ENCODE measurements around the gene CWC25.
A peak's percentile ranks its signal among the peaks of the same experiment; 100 is the strongest.
"Not testable (repeated sequence)": the region's sequence is repeated elsewhere in the genome, so short reads cannot be mapped to it uniquely, and the experiment has no call there.

The CWC25 gene

GRCh38 chr17:38852771-38853291, 27.7 kb upstream of the CWC25 start:
- DNase-seq, result no peak

GRCh38 chr17:38851434-38851833, 26.3 kb upstream of the CWC25 start:
- no peak for DNase-seq

- no peak for DNase-seq
Observed at GRCh38 chr17:38850374-38850773, 25.3 kb upstream of the CWC25 start.

GRCh38 chr17:38848939-38849605, 24.0 kb upstream of the CWC25 start:
- DNase-seq, result no peak

- DNase-seq, result no peak
Observed at GRCh38 chr17:38848557-38848891, 23.4 kb upstream of the CWC25 start.

GRCh38 chr17:38844261-38844757, 19.2 kb upstream of the CWC25 start:
- DNase-seq, result no peak

- DNase-seq, result no peak
Observed at GRCh38 chr17:38825762-38826247, 684 bp upstream of the CWC25 start.

GRCh38 chr17:38815576-38816193, 9.4 kb downstream of the CWC25 start:
- DNase-seq, result no peak

GRCh38 chr17:38809828-38810227, 15.3 kb downstream of the CWC25 start:
- no peak for DNase-seq

- no peak for DNase-seq
Observed at GRCh38 chr17:38800237-38800760, 24.8 kb downstream of the CWC25 start.

- peak; percentile 84 for DNase-seq
Observed at GRCh38 chr17:38799501-38800236, 25.5 kb downstream of the CWC25 start, which contains the start of gene PIP4K2B. Gene PIP4K2B (minus strand): TSS chr17:38799556. CDS start chr17:38799424, 132 bp downstream.

GRCh38 chr17:38798614-38799500, 26.3 kb downstream of the CWC25 start:
- DNase-seq, result peak; percentile 54

GRCh38 chr17:38797828-38798227, 27.3 kb downstream of the CWC25 start:
- DNase-seq, result no peak

- no peak for DNase-seq
Observed at GRCh38 chr17:38797158-38797490, 28.0 kb downstream of the CWC25 start.

GRCh38 chr17:38796451-38797157, 28.5 kb downstream of the CWC25 start:
- no peak for DNase-seq

GRCh38 chr17:38794221-38794620, 30.9 kb downstream of the CWC25 start:
- DNase-seq, result no peak

- no peak for DNase-seq
Observed at GRCh38 chr17:38791162-38791561, 34.0 kb downstream of the CWC25 start.

- not testable (repeated sequence) for DNase-seq
Observed at GRCh38 chr17:38790148-38790707, 34.9 kb downstream of the CWC25 start.

GRCh38 chr17:38789185-38789584, 35.9 kb downstream of the CWC25 start:
- no peak for DNase-seq

GRCh38 chr17:38787999-38788398, 37.1 kb downstream of the CWC25 start:
- not testable (repeated sequence) for DNase-seq

- DNase-seq, result no peak
Observed at GRCh38 chr17:38786372-38786771, 38.7 kb downstream of the CWC25 start.

Data from activated naive CD4-positive, alpha-beta T cell treated with anti-CD3 and anti-CD28 coated beads, Interleukin-2, amount 50 U/mL, for 16 hours (primary cell).